BLaER1 treated with 17β-estradiol and CSF1 and Interleukin-3, amounts not matched to agents 10 nM and 100 nM (cell line): Measurements from ENCODE around the gene LGALS9.

ENCODE experiments used
- H3K27ac ChIP-seq, 11 experiments: shearing (Covaris generic); formaldehyde crosslinking; 2 replicates each; pipeline ENCODE4 v1.8.1; 2022
- H3K27me3 ChIP-seq, 11 experiments: shearing (Covaris generic); formaldehyde crosslinking; 2 replicates each; pipeline ENCODE4 v1.8.1; 2022
- H3K36me3 ChIP-seq, 11 experiments: shearing (Covaris generic); formaldehyde crosslinking; 2 replicates each; pipeline ENCODE4 v1.8.1; 2022
- H3K4me1 ChIP-seq, 10 experiments: shearing (Covaris generic); formaldehyde crosslinking; 2 replicates each; pipeline ENCODE4 v1.8.1; 2022
- H3K4me2 ChIP-seq, 11 experiments: shearing (Covaris generic); formaldehyde crosslinking; 2 replicates each; pipeline ENCODE4 v1.8.1; 2022
- H3K4me3 ChIP-seq, 10 experiments: shearing (Covaris generic); formaldehyde crosslinking; 2 replicates each; pipeline ENCODE4 v1.8.1; 2022
- H3K9ac ChIP-seq, 11 experiments: shearing (Covaris generic); formaldehyde crosslinking; 2 replicates each; pipeline ENCODE4 v1.8.1; 2022
- H3K9me3 ChIP-seq, 11 experiments: shearing (Covaris generic); formaldehyde crosslinking; replicated peaks in 1 of 11; 2 replicates each; pipeline ENCODE4 v1.8.1; 2022
- H4K20me1 ChIP-seq, 11 experiments: shearing (Covaris generic); formaldehyde crosslinking; 2 replicates each; pipeline ENCODE4 v1.8.1; 2022
- Cebpa-rat ChIP-seq, 11 experiments: shearing (Covaris generic); IDR thresholded peaks; 2 replicates each; pipeline ENCODE4 v1.8.1; 2022

LGALS9 gene

GRCh38 chr17:27593232-27593856, 37.6 kb upstream of the LGALS9 start:
- Histone ChIP-seq H3K4me1 (no peaks in the 10 kb centered on the region), H3K9me3 (no peaks in the 10 kb centered on the region), H3K4me3 (no peak overlapping the region), H3K27ac (no peak overlapping the region), H3K36me3 (peaks cover 0 to 65% (median 0%) of the 10 kb centered on the region in 11 experiments; a peak in 6 of 22 replicates), H3K27me3 (no peaks in the 10 kb centered on the region), H3K9ac (no peak overlapping the region), H3K4me2 (no peak overlapping the region), H4K20me1 (no peaks in the 10 kb centered on the region; a peak in 1 of 22 replicates)
- no peak for TF ChIP-seq Cebpa-rat (IDR thresholded peaks at IDR 0.05)

GRCh38 chr17:27593857-27594255, 37.1 kb upstream of the LGALS9 start:
- Histone ChIP-seq H4K20me1 (no peaks in the 10 kb centered on the region), H3K36me3 (peaks cover 0 to 60% (median 0%) of the 10 kb centered on the region in 11 experiments; a peak in 6 of 22 replicates), H3K27me3 (no peaks in the 10 kb centered on the region), H3K9ac (no peak overlapping the region), H3K9me3 (no peaks in the 10 kb centered on the region), H3K4me2 (no peak overlapping the region), H3K4me3 (no peak overlapping the region), H3K4me1 (no peaks in the 10 kb centered on the region), H3K27ac (no peak overlapping the region)
- no peak for TF ChIP-seq Cebpa-rat (IDR thresholded peaks at IDR 0.05)

- H4K20me1 ChIP-seq: no peaks in the 10 kb centered on the region
- H3K4me2 ChIP-seq: no peak overlapping the region
- no peaks in the 10 kb centered on the region for H3K27me3 ChIP-seq
- H3K9ac ChIP-seq: no peak overlapping the region
- H3K9me3 ChIP-seq: no peaks in the 10 kb centered on the region
- H3K4me3 ChIP-seq: no peak overlapping the region
- no peaks in the 10 kb centered on the region for H3K4me1 ChIP-seq
- no peak overlapping the region for H3K27ac ChIP-seq
- peaks cover 0 to 51% (median 0%) of the 10 kb centered on the region in 11 experiments; a peak in 6 of 22 replicates for H3K36me3 ChIP-seq
- no peak for TF ChIP-seq Cebpa-rat (IDR thresholded peaks at IDR 0.05)
Observed at GRCh38 chr17:27595208-27595607, 35.8 kb upstream of the LGALS9 start.

GRCh38 chr17:27596096-27596495, 34.9 kb upstream of the LGALS9 start:
- Histone ChIP-seq H3K4me2 (no peak overlapping the region), H3K9me3 (no peaks in the 10 kb centered on the region), H3K27ac (no peak overlapping the region), H4K20me1 (peaks cover 0 to 5% (median 0%) of the 10 kb centered on the region in 11 experiments; a peak in 1 of 22 replicates), H3K36me3 (peaks cover 0 to 45% (median 0%) of the 10 kb centered on the region in 11 experiments; a peak in 6 of 22 replicates), H3K4me3 (no peak overlapping the region), H3K27me3 (no peaks in the 10 kb centered on the region), H3K9ac (no peak overlapping the region), H3K4me1 (no peaks in the 10 kb centered on the region)
- TF ChIP-seq Cebpa-rat (IDR thresholded peaks at IDR 0.05): no peak

GRCh38 chr17:27596566-27597187, 34.3 kb upstream of the LGALS9 start:
- Histone ChIP-seq H3K4me2 (no peak overlapping the region), H3K36me3 (peaks cover 0 to 44% (median 0%) of the 10 kb centered on the region in 11 experiments; a peak in 6 of 22 replicates), H3K4me3 (no peak overlapping the region), H3K9ac (0 out of 22 replicates have a peak overlapping the region, but pooled peaks of 1 of the 11 experiments have one; percentile 46), H3K27ac (0 out of 22 replicates have a peak overlapping the region, but pooled peaks of 1 of the 11 experiments have one; percentile 10), H3K27me3 (no peaks in the 10 kb centered on the region), H4K20me1 (peaks cover 0 to 9% (median 0%) of the 10 kb centered on the region in 11 experiments; a peak in 1 of 22 replicates), H3K4me1 (no peaks in the 10 kb centered on the region), H3K9me3 (no peaks in the 10 kb centered on the region)
- TF ChIP-seq Cebpa-rat (IDR thresholded peaks at IDR 0.05): no peak

GRCh38 chr17:27597188-27597580, 33.8 kb upstream of the LGALS9 start:
- Histone ChIP-seq H3K9ac (peak overlapping the region in 3 of 11 experiments; percentile 0 to 46 (median 18); a peak in 1 of 22 replicates), H3K4me2 (no peak overlapping the region), H3K4me3 (no peak overlapping the region), H3K4me1 (no peaks in the 10 kb centered on the region), H3K9me3 (no peaks in the 10 kb centered on the region), H4K20me1 (peaks cover 0 to 11% (median 0%) of the 10 kb centered on the region in 11 experiments; a peak in 2 of 22 replicates), H3K36me3 (peaks cover 0 to 39% (median 0%) of the 10 kb centered on the region in 11 experiments; a peak in 6 of 22 replicates), H3K27me3 (no peaks in the 10 kb centered on the region), H3K27ac (peak overlapping the region in 1 of 11 experiments; percentile 10; a peak in 1 of 22 replicates)
- no peak for TF ChIP-seq Cebpa-rat (IDR thresholded peaks at IDR 0.05)

GRCh38 chr17:27597783-27598320, 33.1 kb upstream of the LGALS9 start:
- peaks cover 0 to 15% (median 0%) of the 10 kb centered on the region in 11 experiments; a peak in 3 of 22 replicates for H4K20me1 ChIP-seq
- peaks cover 0 to 5% (median 0%) of the 10 kb centered on the region in 10 experiments; a peak in 3 of 20 replicates for H3K4me1 ChIP-seq
- H3K27ac ChIP-seq: no peak overlapping the region; a peak in 1 of 22 replicates
- H3K36me3 ChIP-seq: peaks cover 0 to 32% (median 0%) of the 10 kb centered on the region in 11 experiments; a peak in 6 of 22 replicates
- H3K4me3 ChIP-seq: no peak overlapping the region
- no peaks in the 10 kb centered on the region for H3K27me3 ChIP-seq
- H3K4me2 ChIP-seq: no peak overlapping the region
- no peaks in the 10 kb centered on the region for H3K9me3 ChIP-seq
- no peak for TF ChIP-seq Cebpa-rat (IDR thresholded peaks at IDR 0.05)
- peak overlapping the region in 3 of 11 experiments; percentile 0 to 46 (median 18); a peak in 3 of 22 replicates for H3K9ac ChIP-seq

- Histone ChIP-seq H3K4me1 (peaks cover 0 to 6% (median 1%) of the 10 kb centered on the region in 10 experiments; a peak in 4 of 20 replicates), H3K9ac (peak overlapping the region in 1 of 11 experiments; percentile 46; a peak in 1 of 22 replicates), H3K27ac (no peak overlapping the region; a peak in 1 of 22 replicates), H3K27me3 (no peaks in the 10 kb centered on the region), H3K36me3 (peaks cover 0 to 26% (median 0%) of the 10 kb centered on the region in 11 experiments; a peak in 5 of 22 replicates), H3K9me3 (no peaks in the 10 kb centered on the region), H3K4me2 (no peak overlapping the region), H3K4me3 (no peak overlapping the region), H4K20me1 (peaks cover 0 to 15% (median 0%) of the 10 kb centered on the region in 11 experiments; a peak in 4 of 22 replicates)
- TF ChIP-seq Cebpa-rat (IDR thresholded peaks at IDR 0.05): no peak
Observed at GRCh38 chr17:27598337-27599050, 32.5 kb upstream of the LGALS9 start.
